NCI-H1092 (cell line): ENCODE results near the gene CFAP46.
"Not testable (repeated sequence)": the region's sequence is repeated elsewhere in the genome, so short reads cannot be mapped to it uniquely, and the experiment has no call there.

Source experiments
- DNase-seq: peaks from one replicate; lab custom pipeline; 2025; lab: John Stamatoyannopoulos, UW

The CFAP46 gene

GRCh38 chr10:132788180-132788830 is 154.1 kb downstream of the CFAP46 start:
- DNase-seq = no peak

- DNase-seq = no peak
These were observed 154.7 kb downstream of the CFAP46 start for GRCh38 chr10:132787495-132788179.

GRCh38 chr10:132786884-132787494 is 155.4 kb downstream of the CFAP46 start:
- DNase-seq = no peak

GRCh38 chr10:132786476-132786883 is 155.9 kb downstream of the CFAP46 start:
- DNase-seq = no peak

GRCh38 chr10:132785723-132786475 is 156.5 kb downstream of the CFAP46 start, which contains the start of gene NKX6-2:
Gene NKX6-2, minus strand, starts transcription at chr10:132786147. Its CDS starts 199 bp downstream, at chr10:132785948.
- DNase-seq = no peak

- no peak for DNase-seq
These were observed 157.3 kb downstream of the CFAP46 start for GRCh38 chr10:132784866-132785722.

- DNase-seq = no peak
These were observed 158.2 kb downstream of the CFAP46 start for GRCh38 chr10:132783940-132784865.

GRCh38 chr10:132783165-132783939 is 159.0 kb downstream of the CFAP46 start:
- no peak for DNase-seq

GRCh38 chr10:132781556-132781955 is 160.8 kb downstream of the CFAP46 start:
- no peak for DNase-seq

GRCh38 chr10:132780356-132780755 is 162.0 kb downstream of the CFAP46 start:
- DNase-seq = no peak

- DNase-seq = no peak
These were observed 162.6 kb downstream of the CFAP46 start for GRCh38 chr10:132779549-132780294.

- no peak for DNase-seq
These were observed 164.9 kb downstream of the CFAP46 start for GRCh38 chr10:132777441-132777840.

- DNase-seq = no peak
These were observed 165.5 kb downstream of the CFAP46 start for GRCh38 chr10:132776821-132777220.

GRCh38 chr10:132776186-132776585 is 166.2 kb downstream of the CFAP46 start:
- peak; percentile 11 for DNase-seq

- DNase-seq = no peak
These were observed 167.2 kb downstream of the CFAP46 start for GRCh38 chr10:132774902-132775863.

GRCh38 chr10:132774181-132774901 is 168.0 kb downstream of the CFAP46 start:
- no peak for DNase-seq

- not testable (repeated sequence) for DNase-seq
These were observed 169.6 kb downstream of the CFAP46 start for GRCh38 chr10:132772816-132773215.
